Esophagus squamous epithelium (tissue), 4 donors: ENCODE results near the gene PSMB10.
"Not testable (repeated sequence)": the region's sequence is repeated elsewhere in the genome, so short reads cannot be mapped to it uniquely, and the experiment has no call there.

ENCODE experiments used
- CTCF ChIP-seq, 6 experiments: fragments of 450-650 bp in 4 of 6; fragments of 200-600 bp in 2 of 6; sonication (generic) in 2 of 6; IDR thresholded peaks; one replicate each; pipeline ENCODE4 v1.5.1; 2016 to 2019; ENCODE audit warnings: antibody characterized with exemption in 6 of 6, mild to moderate bottlenecking in 4 of 6, moderate library complexity in 4 of 6
- POLR2A ChIP-seq, 4 donors: fragments of 450-650 bp; IDR thresholded peaks; one replicate each; pipeline ENCODE4 v1.6.1; 2017; ENCODE audit warnings: antibody characterized with exemption in 4 of 4, mild to moderate bottlenecking in 4 of 4, moderate library complexity in 3 of 4

- TF ChIP-seq CTCF, POLR2A (IDR thresholded peaks at IDR 0.05): not testable (repeated sequence)
Measured at GRCh38 chr16:67915496-67915769, 21.2 kb downstream of the PSMB10 start.
